Caco-2 (cell line): Measurements from ENCODE around the gene CPT1B. TPM values are rescaled to one million over a fixed set of nuclear protein-coding genes. Genes with fewer than 3 reads are reported as not detected.

Experiments
- BruUV-seq: library from RNA; stranded (reverse); fragments of 400-500 nt; replicated peaks from 2 replicates; lab custom pipeline; 2021; lab: Mats Ljungman, UMichigan
- CTCF ChIA-PET: fragments of 300-600 bp; sonication (Branson Sonifier 250); formaldehyde crosslinking; loops from one replicate; lab custom pipeline; 2022; ENCODE audit warnings: antibody characterized with exemption; lab: Charles Lee
- POLR2A ChIA-PET: fragments of 300-600 bp; sonication (Branson Sonifier 250); formaldehyde crosslinking; loops from one replicate; lab custom pipeline; 2022; ENCODE audit warnings: antibody characterized with exemption; lab: Charles Lee
- DNase-seq, 2 experiments: peaks; one replicate each; pipeline versions ENCODE4 v3.0.0 to v3.0.0-alpha.2; 2020 to 2022
- H3K27me3 ChIP-seq: replicated peaks from 2 replicates; pipeline ENCODE4 v1.6.0; 2011; ENCODE audit warnings: low read length; ENCODE audit not compliant: control insufficient read depth, insufficient read depth
- H3K36me3 ChIP-seq: 2 replicates; pipeline ENCODE4 v1.5.1; 2011; ENCODE audit warnings: low read length; ENCODE audit not compliant: control insufficient read depth, insufficient read depth
- H3K4me1 ChIP-seq: fragments of 250-450 bp; sonication (Bioruptor Pico); 2 replicates; pipeline ENCODE4 v1.5.1; 2020; ENCODE audit warnings: mild to moderate bottlenecking
- H3K4me3 ChIP-seq: 2 replicates; pipeline ENCODE4 v1.5.1; 2011; ENCODE audit warnings: low read depth, mild to moderate bottlenecking, control low read depth, low read length
- H3K9me3 ChIP-seq: fragments of 250-450 bp; sonication (Bioruptor Pico); 2 replicates; pipeline ENCODE4 v1.5.1; 2020; ENCODE audit warnings: mild to moderate bottlenecking, moderate library complexity
- H3K27ac Mint-ChIP-seq: one replicate; pipeline ENCODE4 v1.8.0; 2022; ENCODE audit warnings: mixed read lengths; ENCODE audit not compliant: unreplicated experiment
- H3K27me3 Mint-ChIP-seq: one replicate; pipeline ENCODE4 v1.8.0; 2022; ENCODE audit warnings: mixed read lengths; ENCODE audit not compliant: insufficient read depth, unreplicated experiment
- H3K36me3 Mint-ChIP-seq: one replicate; pipeline ENCODE4 v1.8.0; 2022; ENCODE audit warnings: mild to moderate bottlenecking, mixed read lengths; ENCODE audit not compliant: insufficient read depth, unreplicated experiment
- H3K4me1 Mint-ChIP-seq: one replicate; pipeline ENCODE4 v1.8.0; 2022; ENCODE audit warnings: low read depth, mixed read lengths; ENCODE audit not compliant: unreplicated experiment
- H3K4me3 Mint-ChIP-seq: one replicate; pipeline ENCODE4 v1.8.0; 2022; ENCODE audit warnings: mild to moderate bottlenecking, moderate library complexity, mixed read lengths; ENCODE audit not compliant: unreplicated experiment
- H3K9me3 Mint-ChIP-seq: one replicate; pipeline ENCODE4 v1.8.0; 2022; ENCODE audit warnings: mixed read lengths; ENCODE audit not compliant: unreplicated experiment
- CTCF ChIP-seq, 2 experiments: fragments of 200-600 bp in 1 of 2; IDR thresholded peaks; 1 replicate in 1 of 2; 2 replicates in 1 of 2; pipeline versions ENCODE4 v1.5.1 to v1.8.0; 2011 to 2022; ENCODE audit warnings: antibody characterized with exemption in 1 of 2, control low read depth in 1 of 2, inconsistent platforms in 1 of 2, low read depth in 1 of 2, low read length in 1 of 2, mild to moderate bottlenecking in 1 of 2, moderate library complexity in 1 of 2; ENCODE audit not compliant: insufficient read depth in 1 of 2, severe bottlenecking in 1 of 2, unreplicated experiment in 1 of 2
- intact Hi-C: fragments of 100-400 bp; cut with micrococcal nuclease; formaldehyde crosslinking; loops from one replicate; pipeline ENCODE4 v1.10.0; 2022; ENCODE audit not compliant: unreplicated experiment
- total RNA-seq: library from RNA; stranded (reverse); gene quantifications from 2 replicates; pipeline ENCODE4 v1.2.3, GENCODE V29; 2022

The CPT1B gene
- total RNA-seq, 1 experiment from 2014 or later: 19.8 TPM

GRCh38 chr22:50548040-50548920 lies 29.9 kb downstream of the CPT1B start:
- H3K27ac Mint-ChIP-seq: no peak overlapping the region
- Histone ChIP-seq H3K36me3 (no peaks in the 10 kb centered on the region), H3K9me3 (no peaks in the 10 kb centered on the region), H3K4me1 (no peaks in the 10 kb centered on the region), H3K4me3 (no peak overlapping the region), H3K27me3 (no peaks in the 10 kb centered on the region)
- H3K4me3 Mint-ChIP-seq: no peak overlapping the region
- no peak for DNase-seq
- peaks cover 6% of the 10 kb centered on the region for H3K36me3 Mint-ChIP-seq
- no TSS peak for BruUV-seq
- no peak for TF ChIP-seq CTCF (IDR thresholded peaks at IDR 0.05; ENCODE audit: insufficient read depth in 1 of 2, low read depth in 1 of 2, low read length in 1 of 2, severe bottlenecking in 1 of 2, unreplicated experiment in 1 of 2)
- H3K27me3 Mint-ChIP-seq: no peaks in the 10 kb centered on the region
- H3K4me1 Mint-ChIP-seq: peaks cover 6% of the 10 kb centered on the region
- POLR2A ChIA-PET: interaction anchor here (0.9 kb wide), 1 partner anchor 16 kb away, joined by 4 read pairs; no protein-coding TSS in a partner anchor
- intact Hi-C loops: no loop called here
- H3K9me3 Mint-ChIP-seq: no peaks in the 10 kb centered on the region
- CTCF ChIA-PET: interaction anchor here (0.8 kb wide), 2 partner anchors 15 to 227 kb away, joined by 3 to 5 read pairs; no protein-coding TSS in a partner anchor

DNA sequence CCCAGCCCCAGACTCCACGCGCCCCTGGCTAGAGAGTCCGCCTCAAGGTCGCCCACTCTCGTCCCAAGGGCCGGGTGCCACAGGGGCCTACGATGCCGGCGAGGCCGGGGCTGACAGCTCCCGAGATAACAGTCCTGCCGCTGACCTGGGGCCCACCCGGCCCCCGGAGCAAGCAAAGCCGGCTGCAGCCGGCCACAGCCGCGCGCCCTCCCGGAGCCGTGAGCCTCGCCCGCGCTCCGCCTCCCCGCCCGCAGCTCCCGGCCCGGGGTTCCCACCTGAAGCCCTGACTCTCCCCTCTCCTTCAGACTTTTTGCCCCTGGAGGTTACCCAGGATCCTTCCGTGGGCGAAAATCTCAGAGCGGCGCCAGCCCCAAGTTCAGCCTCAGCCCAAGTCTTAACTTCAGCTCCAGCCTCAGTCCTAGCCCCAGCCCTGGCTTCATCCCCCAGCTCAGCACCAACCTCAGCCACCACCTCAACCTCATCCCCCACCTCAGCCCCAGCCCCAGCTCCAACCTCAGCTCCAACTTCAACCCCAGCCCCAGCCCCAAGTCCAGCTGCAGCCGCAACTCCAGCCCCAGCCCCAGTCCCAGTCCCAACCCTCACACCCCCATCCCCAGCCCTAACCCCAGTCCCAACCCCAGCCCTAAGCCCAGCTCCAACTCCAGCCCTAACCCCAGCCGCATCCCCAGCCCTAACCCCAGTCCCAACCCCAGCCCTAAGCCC lies 30.8 kb downstream of the CPT1B start:
- Mint-ChIP-seq H3K4me3 (no peak overlapping the region), H3K9me3 (no peaks in the 10 kb centered on the region), H3K27me3 (no peaks in the 10 kb centered on the region), H3K27ac (no peak overlapping the region), H3K4me1 (peaks cover 6% of the 10 kb centered on the region), H3K36me3 (peaks cover 6% of the 10 kb centered on the region)
- intact Hi-C loops: no loop called here
- no peaks in the 10 kb centered on the region for H3K9me3 ChIP-seq
- H3K36me3 ChIP-seq: no peaks in the 10 kb centered on the region
- no peaks in the 10 kb centered on the region for H3K27me3 ChIP-seq
- POLR2A ChIA-PET: interaction anchor here (0.9 kb wide), 1 partner anchor 15 kb away, joined by 4 read pairs; no protein-coding TSS in a partner anchor
- DNase-seq: no peak
- no TSS peak for BruUV-seq
- no peak for TF ChIP-seq CTCF (IDR thresholded peaks at IDR 0.05; ENCODE audit: insufficient read depth in 1 of 2, low read depth in 1 of 2, low read length in 1 of 2, severe bottlenecking in 1 of 2, unreplicated experiment in 1 of 2)
- H3K4me3 ChIP-seq: no peak overlapping the region
- CTCF ChIA-PET: interaction anchor here (0.8 kb wide), 1 partner anchor 16 kb away, joined by 3 read pairs; no protein-coding TSS in a partner anchor
- no peaks in the 10 kb centered on the region for H3K4me1 ChIP-seq
